Endothelial cell of umbilical vein (primary cell): ENCODE measurements around the gene JAKMIP1. TPM values are rescaled to one million over a fixed set of nuclear protein-coding genes. Genes with fewer than 3 reads are reported as not detected.

Experiments
- BruUV-seq: library from RNA; stranded (reverse); fragments of 400-500 nt; replicated peaks from 2 replicates; lab custom pipeline; 2021; lab: Mats Ljungman, UMichigan
- CTCF ChIA-PET: fragments of 300-600, 350-600 bp; sonication (Branson Sonifier 250); formaldehyde crosslinking; loops from one replicate; lab custom pipeline; 2021; ENCODE audit warnings: antibody characterized with exemption, inconsistent platforms; lab: Charles Lee
- POLR2A ChIA-PET: fragments of 300-600, 350-600 bp; sonication (Branson Sonifier 250); formaldehyde crosslinking; loops from one replicate; lab custom pipeline; 2021; ENCODE audit warnings: antibody characterized with exemption, inconsistent platforms; lab: Charles Lee
- DNase-seq: peaks from one replicate; pipeline ENCODE4 v3.0.0-alpha.2; 2011; ENCODE audit warnings: low read depth, low spot score
- FAIRE-seq: peaks from 2 replicates; lab custom pipeline; 2011; peaks lifted over from hg19 to GRCh38; lab: Jason Lieb, UNC
- H2AFZ ChIP-seq: 2 replicates; pipeline ENCODE4 v1.6.0; 2012; ENCODE audit warnings: low read depth, low read length, control low read depth, inconsistent platforms
- H3K27ac ChIP-seq: 2 replicates; pipeline ENCODE4 v1.5.1; 2011; ENCODE audit warnings: low read depth, mild to moderate bottlenecking, control low read depth, low read length, moderate library complexity; ENCODE audit not compliant: insufficient read depth
- H3K27me3 ChIP-seq, 2 experiments: 2 replicates each; pipeline versions ENCODE4 v1.6.0 to v1.6.1; 2011; ENCODE audit warnings: low read length in 2 of 2, mixed read lengths in 1 of 2; ENCODE audit not compliant: control insufficient read depth in 2 of 2, insufficient read depth in 2 of 2
- H3K36me3 ChIP-seq, 2 experiments: 2 replicates in 1 of 2; 3 replicates in 1 of 2; pipeline ENCODE4 v1.5.1; 2011; ENCODE audit warnings: low read length in 2 of 2, mild to moderate bottlenecking in 1 of 2, moderate library complexity in 1 of 2; ENCODE audit not compliant: control insufficient read depth in 2 of 2, insufficient read depth in 2 of 2; ENCODE audit errors: extremely low read depth in 1 of 2
- H3K4me1 ChIP-seq: 3 replicates; pipeline ENCODE4 v1.5.1; 2011; ENCODE audit warnings: mild to moderate bottlenecking, low read length; ENCODE audit not compliant: control insufficient read depth, insufficient read depth; ENCODE audit errors: extremely low read depth
- H3K4me2 ChIP-seq: 2 replicates; pipeline ENCODE4 v1.6.1; 2011; ENCODE audit warnings: low read length, control low read depth, mixed read lengths; ENCODE audit not compliant: insufficient read depth
- H3K4me3 ChIP-seq, 3 experiments: fragments of 200-600 bp in 1 of 3; sonication (generic), shearing (Covaris generic) in 1 of 3; replicated peaks in 1 of 3; 2 replicates each; pipeline ENCODE4 v1.5.1; 2011 to 2016; ENCODE audit warnings: control low read depth in 3 of 3, low read length in 3 of 3, mild to moderate bottlenecking in 2 of 3, inconsistent platforms in 1 of 3, low read depth in 1 of 3, moderate library complexity in 1 of 3; ENCODE audit not compliant: insufficient read depth in 1 of 3
- H3K79me2 ChIP-seq: 2 replicates; pipeline ENCODE4 v1.6.0; 2012; ENCODE audit warnings: low read length, inconsistent platforms; ENCODE audit not compliant: control insufficient read depth, insufficient read depth
- H3K9ac ChIP-seq: replicated peaks from 2 replicates; pipeline ENCODE3; 2011; ENCODE audit warnings: low read length, control low read depth; ENCODE audit not compliant: insufficient read depth; ENCODE audit errors: extremely low read depth
- H3K9me1 ChIP-seq: replicated peaks from 3 replicates; pipeline ENCODE4 v1.6.0; 2011; ENCODE audit warnings: mild to moderate bottlenecking, low read length; ENCODE audit not compliant: control insufficient read depth, insufficient read depth; ENCODE audit errors: extremely low read depth
- H3K9me3 ChIP-seq: replicated peaks from 2 replicates; pipeline ENCODE4 v1.5.1; 2012; ENCODE audit warnings: low read length, inconsistent platforms; ENCODE audit not compliant: control insufficient read depth, insufficient read depth
- H4K20me1 ChIP-seq: replicated peaks from 2 replicates; pipeline ENCODE3; 2011; ENCODE audit warnings: mild to moderate bottlenecking, low read length; ENCODE audit not compliant: control insufficient read depth, insufficient read depth; ENCODE audit errors: extremely low read depth
- EZH2 ChIP-seq: IDR thresholded peaks from 2 replicates; pipeline ENCODE4 v1.6.1; 2012; ENCODE audit warnings: borderline replicate concordance, low read depth, mild to moderate bottlenecking, moderate library complexity, low read length, inconsistent platforms; ENCODE audit not compliant: severe bottlenecking
- FOS ChIP-seq: IDR thresholded peaks from 2 replicates; pipeline ENCODE4 v1.6.1; 2011; ENCODE audit warnings: mild to moderate bottlenecking, low read length, moderate library complexity, borderline replicate concordance; ENCODE audit not compliant: insufficient read depth
- GATA2 ChIP-seq: IDR thresholded peaks from 2 replicates; pipeline ENCODE4 v1.7.0; 2011; ENCODE audit warnings: low read depth, mild to moderate bottlenecking, moderate library complexity, mixed read lengths, low read length; ENCODE audit not compliant: insufficient read length, insufficient read depth
- JUN ChIP-seq: IDR thresholded peaks from 2 replicates; pipeline ENCODE4 v1.6.1; 2011; ENCODE audit warnings: borderline replicate concordance, low read depth; ENCODE audit not compliant: insufficient read length, insufficient read depth
- MYC ChIP-seq: IDR thresholded peaks from one replicate; pipeline ENCODE4 v1.6.1; 2011; ENCODE audit warnings: mild to moderate bottlenecking, low read depth, low read length
- POLR2A ChIP-seq: IDR thresholded peaks from 2 replicates; pipeline ENCODE4 v1.6.1; 2012; ENCODE audit warnings: low read depth, mild to moderate bottlenecking, control low read depth, low read length
- POLR2AphosphoS5 ChIP-seq: IDR thresholded peaks from 2 replicates; pipeline ENCODE4 v1.6.1; 2012; ENCODE audit warnings: low read depth, mild to moderate bottlenecking, control low read depth, low read length, moderate library complexity; ENCODE audit not compliant: insufficient read depth
- dilution Hi-C: fragments of 300-500 bp; cut with MboI; formaldehyde crosslinking; loops from one replicate; pipeline ENCODE4 v1.15.0; 2019; ENCODE audit warnings: low sequenced_read_pairs; ENCODE audit not compliant: extremely low pct_ligation_motif_present
- intact Hi-C: fragments of 100-400 bp; cut with micrococcal nuclease; formaldehyde crosslinking; loops from one replicate; pipeline ENCODE4 v1.10.0; 2022
- polyA plus RNA-seq, 4 experiments: library from polyadenylated mRNA; depleted of rRNA in 3 of 4; stranded (reverse) in 3 of 4; unstranded in 1 of 4; fragments of >200 nt; gene quantifications; 2 replicates each; pipeline versions ENCODE4 v1.2.1 to v1.2.3, GENCODE V29; 2011 to 2012; ENCODE audit warnings: missing spikeins in 1 of 4
- total RNA-seq: library from RNA; stranded (reverse); gene quantifications from 2 replicates; pipeline ENCODE4 v1.2.3, GENCODE V29; 2021
- TF ChIP-seq, protein P1 (sequence below), 2 donors: IDR thresholded peaks; 1 replicate in 1 of 2; 2 replicates in 1 of 2; pipeline ENCODE4 v1.5.1; 2011; ENCODE audit warnings: low read length in 2 of 2, mild to moderate bottlenecking in 2 of 2, moderate library complexity in 2 of 2, control low read depth in 1 of 2, inconsistent platforms in 1 of 2, low read depth in 1 of 2; ENCODE audit not compliant: insufficient read depth in 1 of 2; ENCODE audit errors: extremely low read depth in 1 of 2
- TF ChIP-seq, protein P2 (sequence below): IDR thresholded peaks from 2 replicates; pipeline ENCODE4 v1.6.1; 2011; ENCODE audit not compliant: insufficient read depth, insufficient read length

The JAKMIP1 gene
- total and polyA plus RNA-seq, 2 donors (not counting 3 experiments of a cell fraction or from before 2014, with no cell fraction given), result not detected

DNA sequence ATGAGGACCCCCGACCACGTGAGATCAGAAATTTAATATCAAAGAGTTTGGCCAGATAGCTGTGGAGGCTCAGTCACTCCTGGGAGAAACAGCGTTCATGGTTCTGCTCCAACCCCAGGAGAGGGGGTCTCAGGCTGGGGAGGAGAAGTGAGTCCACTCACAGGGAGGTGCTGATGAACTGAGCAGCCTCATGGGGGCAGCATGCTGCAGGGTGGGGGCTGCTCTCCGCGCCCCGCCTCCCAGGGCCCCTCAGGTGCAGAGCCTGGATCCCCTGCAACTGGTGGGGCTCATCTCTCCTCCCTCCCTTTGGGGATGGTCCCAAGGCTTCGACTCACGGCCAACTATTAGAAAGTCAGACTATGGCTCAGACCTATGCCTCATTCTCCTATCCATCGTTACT, 155.5 kb downstream of the JAKMIP1 start:
- FAIRE-seq, result no peak
- Histone ChIP-seq H3K4me2 (no peak overlapping the region), H4K20me1 (no peaks in the 10 kb centered on the region), H3K27ac (no peak overlapping the region), H3K9ac (no peak overlapping the region), H3K4me1 (no peaks in the 10 kb centered on the region), H3K79me2 (no peaks in the 10 kb centered on the region), H3K27me3 (no peaks in the 10 kb centered on the region), H2AFZ (no peak overlapping the region), H3K36me3 (no peaks in the 10 kb centered on the region), H3K4me3 (no peak overlapping the region), H3K9me1 (no peaks in the 10 kb centered on the region), H3K9me3 (no peaks in the 10 kb centered on the region)
- CTCF ChIA-PET, result no interaction called here
- POLR2A ChIA-PET, result no interaction called here
- no TSS peak for BruUV-seq
- no peak for DNase-seq
- dilution Hi-C loops (no loop called here), intact Hi-C loops (no loop called here)
- no peak for TF ChIP-seq JUN
- no peak for TF ChIP-seq FOS
- TF ChIP-seq, protein P1, sequence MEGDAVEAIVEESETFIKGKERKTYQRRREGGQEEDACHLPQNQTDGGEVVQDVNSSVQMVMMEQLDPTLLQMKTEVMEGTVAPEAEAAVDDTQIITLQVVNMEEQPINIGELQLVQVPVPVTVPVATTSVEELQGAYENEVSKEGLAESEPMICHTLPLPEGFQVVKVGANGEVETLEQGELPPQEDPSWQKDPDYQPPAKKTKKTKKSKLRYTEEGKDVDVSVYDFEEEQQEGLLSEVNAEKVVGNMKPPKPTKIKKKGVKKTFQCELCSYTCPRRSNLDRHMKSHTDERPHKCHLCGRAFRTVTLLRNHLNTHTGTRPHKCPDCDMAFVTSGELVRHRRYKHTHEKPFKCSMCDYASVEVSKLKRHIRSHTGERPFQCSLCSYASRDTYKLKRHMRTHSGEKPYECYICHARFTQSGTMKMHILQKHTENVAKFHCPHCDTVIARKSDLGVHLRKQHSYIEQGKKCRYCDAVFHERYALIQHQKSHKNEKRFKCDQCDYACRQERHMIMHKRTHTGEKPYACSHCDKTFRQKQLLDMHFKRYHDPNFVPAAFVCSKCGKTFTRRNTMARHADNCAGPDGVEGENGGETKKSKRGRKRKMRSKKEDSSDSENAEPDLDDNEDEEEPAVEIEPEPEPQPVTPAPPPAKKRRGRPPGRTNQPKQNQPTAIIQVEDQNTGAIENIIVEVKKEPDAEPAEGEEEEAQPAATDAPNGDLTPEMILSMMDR (IDR thresholded peaks at IDR 0.05; ENCODE audit: extremely low read depth in 1 of 2, insufficient read depth in 1 of 2, low read depth in 1 of 2, low read length in 2 of 2), result no peak
- TF ChIP-seq POLR2AphosphoS5, result no peak
- TF ChIP-seq, protein P2, sequence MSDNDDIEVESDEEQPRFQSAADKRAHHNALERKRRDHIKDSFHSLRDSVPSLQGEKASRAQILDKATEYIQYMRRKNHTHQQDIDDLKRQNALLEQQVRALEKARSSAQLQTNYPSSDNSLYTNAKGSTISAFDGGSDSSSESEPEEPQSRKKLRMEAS, result no peak
- TF ChIP-seq POLR2A, result no peak
- TF ChIP-seq GATA2, result no peak
- no peak for TF ChIP-seq EZH2
- TF ChIP-seq MYC, result no peak
